ENCODE measurements around the gene SECISBP2.

- no peak for TF ChIP-seq CTCF (IDR thresholded peaks at IDR 0.05)
- TF ChIP-seq POLR2A (IDR thresholded peaks at IDR 0.05) = no peak
Measured at GRCh38 chr9:89390068-89390555, 71.8 kb downstream of the SECISBP2 start.

All from body of pancreas (tissue), 4 donors.